ENCODE results near the gene HGFAC.

GRCh38 chr4:3462790-3463415 is 21.1 kb downstream of the HGFAC start, which contains the start of gene DOK7:
- TF ChIP-seq CTCF (IDR thresholded peaks at IDR 0.05): no peak
- TF ChIP-seq EZH2phosphoT487 (IDR thresholded peaks at IDR 0.05): no peak
- TF ChIP-seq EZH2 (IDR thresholded peaks at IDR 0.05): no peak
